HG02938 (cell line): ENCODE results near the gene CRIP2.
A peak's percentile ranks its signal among the peaks of the same experiment; 100 is the strongest.

ENCODE experiments used
- ATAC-seq: cut with Tn5 transposase; IDR thresholded peaks from one replicate; pipeline ENCODE4 v1.9.1; 2021; ENCODE audit warnings: mild to moderate bottlenecking, moderate library complexity; ENCODE audit not compliant: unreplicated experiment

CRIP2 gene

GRCh38 chr14:105486163-105486973 is 11.7 kb downstream of the CRIP2 start, which contains the start of gene CRIP1:
Gene CRIP1 (plus strand): TSS chr14:105486886. CDS start chr14:105487260, 374 bp downstream.
- no peak for ATAC-seq

GRCh38 chr14:105486974-105487448 is 12.4 kb downstream of the CRIP2 start:
- no peak for ATAC-seq

GRCh38 chr14:105487449-105487985 is 12.9 kb downstream of the CRIP2 start:
- ATAC-seq: no peak

- ATAC-seq: no peak
Observed at GRCh38 chr14:105487986-105488777, 13.6 kb downstream of the CRIP2 start.

DNA sequence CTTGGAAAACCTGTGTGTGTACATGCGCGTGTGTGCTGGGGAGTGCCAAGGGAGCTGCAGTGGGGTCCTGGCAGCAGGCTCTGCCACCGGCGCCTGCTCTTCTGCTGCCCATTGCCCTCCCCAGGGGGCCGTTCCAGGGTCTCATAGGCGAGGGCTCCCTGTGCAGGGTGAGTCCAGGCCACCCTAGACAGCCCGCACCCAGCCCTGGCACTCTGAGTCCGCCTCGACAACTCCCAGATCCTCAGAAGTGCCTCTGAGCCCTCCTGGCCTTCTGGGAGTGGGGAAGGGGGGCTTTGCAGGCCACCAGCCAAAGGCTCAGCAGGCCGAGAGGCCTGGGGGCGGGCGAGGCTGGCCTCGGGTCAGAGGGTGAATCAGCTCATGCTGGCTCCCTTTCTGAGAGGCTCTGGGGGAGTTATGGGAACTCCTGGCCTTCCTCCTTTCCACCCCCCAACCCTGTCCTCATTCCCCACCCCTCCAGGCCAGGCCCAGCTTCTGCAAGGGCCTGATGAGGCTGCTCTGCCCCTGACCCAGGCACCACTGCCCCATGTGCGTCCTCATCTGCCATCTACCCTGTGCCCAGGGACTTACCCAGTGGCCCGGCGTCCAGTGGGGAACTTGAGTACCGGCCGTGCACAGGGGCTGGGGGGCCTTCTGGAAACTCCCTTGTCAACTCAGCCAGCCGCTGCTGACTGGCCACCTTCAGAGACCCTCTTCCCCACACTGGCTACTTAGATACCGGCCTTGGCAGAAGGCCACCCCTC is 14.3 kb downstream of the CRIP2 start:
- ATAC-seq: no peak

GRCh38 chr14:105489542-105490266 is 15.1 kb downstream of the CRIP2 start:
- no peak for ATAC-seq

DNA sequence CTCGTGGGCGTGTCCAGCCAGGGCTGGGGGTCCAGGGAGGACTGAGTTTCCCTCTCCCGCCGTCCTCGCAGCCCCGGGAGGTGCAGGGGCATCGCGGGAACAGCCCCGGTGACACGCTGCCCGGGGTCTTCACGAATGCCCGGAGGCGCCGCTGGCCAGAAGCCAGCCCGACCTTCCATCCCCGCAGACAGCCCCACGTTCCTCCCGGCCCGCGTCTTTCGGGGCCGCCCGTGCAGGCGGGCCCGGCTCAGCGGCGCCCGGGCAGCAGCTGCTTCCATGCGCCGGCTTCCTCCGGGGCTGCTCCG is 15.6 kb downstream of the CRIP2 start:
- no peak for ATAC-seq

DNA sequence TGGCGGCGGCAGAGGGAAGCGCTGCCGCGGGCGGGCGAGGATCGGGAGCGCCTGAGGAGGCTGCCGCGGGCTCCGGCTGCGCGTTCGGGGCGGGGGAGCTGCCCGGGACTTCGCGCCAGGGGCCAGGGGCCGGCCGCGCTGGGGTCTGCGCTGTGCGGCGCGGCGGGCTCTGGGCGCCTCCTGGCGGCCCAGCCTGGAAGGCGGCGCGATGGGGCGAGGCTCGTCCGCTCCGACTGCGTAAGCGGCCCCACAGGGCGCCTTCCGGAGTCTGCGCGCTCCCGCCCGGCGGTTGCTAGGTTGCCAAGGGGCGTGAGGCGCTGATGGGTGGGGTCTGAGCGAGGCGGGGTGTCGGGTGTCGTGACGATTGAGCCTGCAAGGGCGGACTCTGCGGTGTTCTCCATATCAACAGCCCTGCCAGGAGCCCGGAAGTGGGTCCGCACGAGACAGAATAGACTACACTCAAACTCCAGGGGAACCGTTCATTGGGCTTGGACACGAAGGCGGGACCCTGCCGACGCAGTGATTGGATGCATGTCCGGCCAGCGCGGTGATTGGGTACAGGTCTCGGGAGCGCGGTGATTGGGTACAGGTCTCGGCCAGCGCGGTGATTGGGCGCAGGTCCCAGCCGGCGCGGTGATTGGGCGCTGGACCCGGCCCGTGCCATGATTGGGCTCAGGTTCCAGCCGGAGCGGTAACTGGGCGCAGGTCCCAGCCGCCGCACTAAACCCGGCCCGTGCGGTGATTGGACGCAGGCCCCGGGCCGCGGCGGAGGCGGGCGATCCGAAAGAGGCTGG is 16.1 kb downstream of the CRIP2 start, which contains the start of gene TEDC1:
Gene TEDC1, plus strand, starts transcription at position 675 of the 794 bp plus-strand sequence. CDS start 130 bp downstream, outside the sequence.
- ATAC-seq: peak; percentile 71

DNA sequence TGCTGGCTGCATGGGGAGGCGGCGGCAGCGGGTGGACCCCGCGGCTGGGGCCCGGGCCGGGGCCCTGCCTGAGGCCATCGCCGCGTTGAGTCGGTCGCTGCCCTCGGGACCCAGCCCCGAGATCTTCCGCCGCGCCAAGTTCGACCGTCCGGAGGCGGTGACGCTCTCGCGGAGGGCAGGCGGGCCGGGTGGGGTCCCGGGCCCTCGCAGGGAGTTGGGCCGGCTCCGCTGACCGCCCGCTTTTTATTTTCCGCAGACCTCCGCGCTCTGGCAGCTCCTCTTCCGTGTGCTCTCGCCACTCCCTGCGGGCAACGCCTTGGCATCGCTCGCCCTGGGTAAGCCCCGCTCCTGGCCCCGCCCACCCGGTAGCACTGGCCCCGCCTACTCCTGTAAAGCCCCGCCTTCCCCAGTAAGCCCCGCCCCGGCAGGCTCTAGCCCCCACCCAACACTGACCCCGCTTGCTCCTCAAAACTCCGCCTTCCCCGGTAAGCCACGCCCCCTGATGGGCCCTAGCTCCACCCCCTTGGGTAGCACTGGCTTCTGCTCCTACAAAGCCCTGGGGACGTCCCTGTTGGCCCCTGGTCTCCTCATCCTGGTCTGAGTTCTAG is 16.8 kb downstream of the CRIP2 start:
- no peak for ATAC-seq

DNA sequence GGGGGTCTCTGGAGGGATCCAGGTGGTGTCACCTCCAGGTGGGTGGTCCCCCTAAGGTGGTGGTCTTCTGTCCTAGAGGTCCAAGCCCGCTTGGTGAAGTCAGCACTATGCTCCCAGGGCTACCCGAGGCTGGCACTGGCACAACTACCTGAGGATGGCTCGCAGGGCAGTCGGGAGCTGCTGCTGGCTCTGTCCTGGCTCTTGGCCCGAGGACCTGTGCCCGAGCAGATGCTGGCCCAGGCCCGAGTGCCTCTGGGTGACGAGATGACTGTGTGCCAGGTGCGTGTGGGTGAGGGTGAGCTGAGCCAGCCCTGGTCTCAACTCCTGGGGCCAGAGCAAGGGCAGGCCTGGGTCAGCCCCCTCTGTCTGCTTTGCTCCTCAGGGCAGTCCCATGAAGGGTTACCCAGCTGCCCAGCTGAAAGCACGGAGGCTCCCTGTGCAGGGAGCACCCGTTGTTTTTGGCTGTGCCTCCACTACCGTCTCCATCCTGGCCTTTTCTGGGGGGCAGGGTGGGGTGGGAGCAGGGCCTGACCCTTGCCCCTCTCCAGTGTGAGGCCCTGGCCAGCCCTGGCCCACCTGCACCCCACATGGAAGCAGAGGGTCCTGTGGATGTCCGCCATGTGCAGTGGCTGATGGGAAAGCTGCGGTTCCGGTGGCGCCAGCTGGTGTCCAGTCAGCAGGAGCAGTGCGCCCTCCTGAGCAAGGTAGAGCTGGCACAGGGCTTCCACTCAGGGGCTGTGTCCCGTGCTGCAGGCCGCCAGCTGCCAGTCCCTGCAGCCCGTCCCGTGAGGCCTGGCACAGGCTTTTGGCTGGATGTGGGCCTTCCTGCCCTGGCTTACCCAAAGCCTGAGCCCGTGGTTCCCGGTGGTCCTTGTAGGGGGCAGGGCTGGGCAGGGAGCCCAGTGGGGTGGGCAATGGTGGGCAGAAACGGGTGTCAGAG is 17.7 kb downstream of the CRIP2 start:
- ATAC-seq: no peak

GRCh38 chr14:105492971-105493871 is 18.6 kb downstream of the CRIP2 start:
- no peak for ATAC-seq

DNA sequence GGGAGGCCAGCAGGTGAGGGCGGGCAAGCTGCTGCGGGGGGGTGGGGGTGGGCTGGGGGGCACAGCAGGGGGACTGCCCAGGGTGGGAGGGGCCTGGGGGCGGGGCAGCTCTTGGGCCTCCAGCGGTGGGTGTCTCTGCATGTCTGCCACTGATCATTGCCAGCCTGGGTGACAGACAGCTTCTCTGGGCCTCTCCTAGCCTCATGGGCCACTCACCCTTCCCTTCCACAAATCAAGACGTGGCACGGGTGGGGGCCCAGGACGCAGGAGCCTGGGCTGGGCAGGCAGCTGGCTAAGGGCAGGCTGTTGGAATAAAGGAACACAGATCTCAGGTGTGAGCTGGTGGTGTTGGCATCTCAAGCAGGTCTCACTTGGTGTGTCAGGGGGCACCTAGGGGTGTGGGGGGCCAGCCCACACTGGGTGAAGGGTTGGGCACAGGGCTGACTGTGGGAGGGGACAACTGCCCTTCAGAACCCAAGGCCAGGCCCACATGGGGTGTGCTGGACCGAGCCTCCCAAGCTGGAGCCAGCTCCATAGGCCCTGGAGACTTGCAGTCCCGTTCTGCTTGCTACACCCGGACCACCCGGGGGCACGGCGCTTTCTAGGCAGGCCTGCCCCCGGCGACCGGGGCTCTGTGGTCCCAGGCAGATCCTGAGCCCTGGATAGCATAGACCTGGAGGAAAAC is 19.4 kb downstream of the CRIP2 start:
- ATAC-seq: no peak

DNA sequence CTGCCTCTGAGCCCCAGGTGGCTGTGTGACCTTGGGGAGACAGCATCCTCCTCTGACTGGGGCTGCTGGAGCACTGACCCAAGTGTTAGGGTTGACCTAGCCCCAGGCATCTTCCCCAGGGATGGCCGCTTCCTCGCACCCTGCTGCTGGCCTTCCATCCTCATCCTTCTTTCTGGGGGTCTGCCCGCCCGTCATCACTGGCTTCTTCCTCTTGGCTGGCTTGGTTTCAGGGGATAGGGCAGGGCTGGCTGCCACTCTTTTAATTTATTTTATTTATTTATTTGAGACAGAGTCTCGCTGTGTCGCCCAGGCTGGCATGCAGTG is 19.9 kb downstream of the CRIP2 start:
- ATAC-seq: no peak

DNA sequence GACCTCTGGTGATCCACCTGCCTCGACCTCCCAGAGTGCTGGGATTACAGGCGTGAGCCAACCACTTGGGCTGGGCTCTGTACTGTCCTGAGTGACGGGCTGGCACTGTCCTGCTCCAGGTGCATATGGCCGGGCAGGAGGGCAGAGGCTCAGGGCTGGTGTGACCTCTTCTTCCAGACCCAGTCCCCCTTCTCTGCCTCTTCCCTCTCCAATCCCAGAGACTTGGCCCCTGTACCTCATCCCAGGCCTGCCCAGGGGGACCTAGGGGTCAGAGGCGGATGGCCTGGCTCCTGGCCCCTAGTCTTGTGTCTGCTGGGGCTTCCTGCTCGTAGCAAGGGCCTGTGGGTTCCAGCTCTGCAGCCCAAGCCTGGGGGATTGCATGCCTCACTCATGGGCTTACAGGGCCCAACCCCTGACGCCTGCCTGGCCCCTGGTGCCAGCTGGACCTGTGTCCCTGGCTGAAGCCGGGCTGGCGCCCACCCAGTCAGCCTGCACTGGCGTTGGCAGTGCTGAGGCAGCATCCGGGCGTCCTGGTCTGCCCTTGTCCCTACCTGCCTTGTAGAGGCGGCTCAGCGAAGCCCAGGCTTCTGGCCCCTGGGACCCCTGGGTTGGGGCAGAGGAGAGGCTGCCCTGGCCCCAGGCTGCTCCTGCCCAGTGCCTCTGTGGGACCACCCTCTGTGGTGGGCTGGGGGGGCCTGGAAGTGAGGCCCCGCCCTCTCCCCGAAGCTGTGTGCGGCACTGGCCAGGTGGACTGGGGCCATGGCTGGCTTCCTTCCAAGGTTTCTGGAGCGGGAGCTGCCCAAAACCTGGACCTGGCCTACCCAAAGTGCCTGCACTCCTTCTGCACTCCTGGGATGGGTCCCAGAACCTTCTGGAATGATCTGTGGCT is 20.7 kb downstream of the CRIP2 start:
- no peak for ATAC-seq

- ATAC-seq: no peak
Observed at GRCh38 chr14:105495990-105496830, 21.6 kb downstream of the CRIP2 start.
